MCF 10A (cell line): ENCODE results near the gene AP2S1. TPM values are rescaled to one million over a fixed set of nuclear protein-coding genes. Genes with fewer than 3 reads are reported as not detected.
"Not testable (repeated sequence)": the region's sequence is repeated elsewhere in the genome, so short reads cannot be mapped to it uniquely, and the experiment has no call there.

Source experiments
- BruUV-seq: library from RNA; stranded (reverse); fragments of 400-500 nt; replicated peaks from 2 replicates; lab custom pipeline; 2021; lab: Mats Ljungman, UMichigan
- CTCF ChIA-PET: fragments of 300-600 bp; sonication (Branson Sonifier 250); formaldehyde crosslinking; extraction: SDS; loops from one replicate; lab custom pipeline; 2021; ENCODE audit warnings: antibody characterized with exemption, inconsistent platforms; lab: Yijun Ruan, JAX
- POLR2A ChIA-PET: fragments of 300-600, 350-650 bp; sonication (Branson Sonifier 250); formaldehyde crosslinking; extraction: SDS; loops from one replicate; lab custom pipeline; 2020; ENCODE audit warnings: antibody characterized with exemption, inconsistent platforms; lab: Yijun Ruan, JAX
- DNase-seq: peaks from one replicate; pipeline ENCODE4 v3.0.0-alpha.2; 2018; ENCODE audit not compliant: unreplicated experiment
- H3K27ac Mint-ChIP-seq: one replicate; pipeline ENCODE4 v1.8.0; 2022; ENCODE audit warnings: mild to moderate bottlenecking, low read depth, mixed read lengths; ENCODE audit not compliant: unreplicated experiment
- H3K27me3 Mint-ChIP-seq: one replicate; pipeline ENCODE4 v1.8.0; 2022; ENCODE audit warnings: mixed read lengths; ENCODE audit not compliant: insufficient read depth, unreplicated experiment
- H3K36me3 Mint-ChIP-seq: one replicate; pipeline ENCODE4 v1.8.0; 2022; ENCODE audit warnings: mild to moderate bottlenecking, moderate library complexity, mixed read lengths; ENCODE audit not compliant: insufficient read depth, unreplicated experiment
- H3K4me1 Mint-ChIP-seq: one replicate; pipeline ENCODE4 v1.8.0; 2022; ENCODE audit warnings: mixed read lengths; ENCODE audit not compliant: insufficient read depth, unreplicated experiment
- H3K4me3 Mint-ChIP-seq: one replicate; pipeline ENCODE4 v1.8.0; 2022; ENCODE audit warnings: mild to moderate bottlenecking, moderate library complexity, mixed read lengths; ENCODE audit not compliant: unreplicated experiment
- H3K9me3 Mint-ChIP-seq: one replicate; pipeline ENCODE4 v1.8.0; 2022; ENCODE audit warnings: mixed read lengths; ENCODE audit not compliant: unreplicated experiment
- intact Hi-C: fragments of 100-400 bp; cut with micrococcal nuclease; formaldehyde crosslinking; loops from 2 replicates; pipeline ENCODE4 v1.14.1; 2022
- total RNA-seq: library from RNA; stranded (reverse); gene quantifications from 2 replicates; pipeline ENCODE4 v1.2.3, GENCODE V29; 2022
- TF ChIP-seq, protein P1 (sequence below): fragments of 200-600 bp; IDR thresholded peaks from one replicate; pipeline ENCODE4 v1.8.0; 2022; ENCODE audit warnings: antibody characterized with exemption, mild to moderate bottlenecking; ENCODE audit not compliant: unreplicated experiment

The AP2S1 gene
- total RNA-seq, 1 experiment from 2014 or later: 252 TPM

DNA sequence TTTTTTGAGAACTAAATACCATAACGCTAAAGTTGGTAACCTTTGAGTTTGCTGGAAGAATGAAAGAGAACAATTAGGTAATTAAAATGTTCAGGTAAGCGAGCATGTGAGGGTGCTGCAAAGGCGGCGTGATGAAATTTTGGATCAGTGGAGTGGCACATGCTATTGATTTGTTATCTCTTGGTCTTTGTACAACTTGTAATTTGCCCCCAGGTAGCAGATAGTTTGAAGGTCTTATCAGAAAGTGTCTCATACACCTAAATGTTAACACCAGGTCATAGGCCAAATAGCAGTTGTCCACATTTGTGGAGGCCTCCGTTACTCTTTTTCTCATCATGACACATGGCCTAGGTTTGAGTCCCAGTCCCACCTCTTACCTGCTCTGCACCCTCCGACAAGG is 25.0 kb upstream of the AP2S1 start:
- TF ChIP-seq, protein P1, sequence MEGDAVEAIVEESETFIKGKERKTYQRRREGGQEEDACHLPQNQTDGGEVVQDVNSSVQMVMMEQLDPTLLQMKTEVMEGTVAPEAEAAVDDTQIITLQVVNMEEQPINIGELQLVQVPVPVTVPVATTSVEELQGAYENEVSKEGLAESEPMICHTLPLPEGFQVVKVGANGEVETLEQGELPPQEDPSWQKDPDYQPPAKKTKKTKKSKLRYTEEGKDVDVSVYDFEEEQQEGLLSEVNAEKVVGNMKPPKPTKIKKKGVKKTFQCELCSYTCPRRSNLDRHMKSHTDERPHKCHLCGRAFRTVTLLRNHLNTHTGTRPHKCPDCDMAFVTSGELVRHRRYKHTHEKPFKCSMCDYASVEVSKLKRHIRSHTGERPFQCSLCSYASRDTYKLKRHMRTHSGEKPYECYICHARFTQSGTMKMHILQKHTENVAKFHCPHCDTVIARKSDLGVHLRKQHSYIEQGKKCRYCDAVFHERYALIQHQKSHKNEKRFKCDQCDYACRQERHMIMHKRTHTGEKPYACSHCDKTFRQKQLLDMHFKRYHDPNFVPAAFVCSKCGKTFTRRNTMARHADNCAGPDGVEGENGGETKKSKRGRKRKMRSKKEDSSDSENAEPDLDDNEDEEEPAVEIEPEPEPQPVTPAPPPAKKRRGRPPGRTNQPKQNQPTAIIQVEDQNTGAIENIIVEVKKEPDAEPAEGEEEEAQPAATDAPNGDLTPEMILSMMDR: no peak
- CTCF ChIA-PET: no interaction called here
- POLR2A ChIA-PET: interaction anchor here (1.0 to 5.5 kb wide), 5 partner anchors 10 to 50 kb away, joined by 3 to 50 read pairs (median 4); partner anchors contain the start of gene ARHGAP35
- peaks cover 11% of the 10 kb centered on the region for H3K4me1 Mint-ChIP-seq
- peak overlapping the region; percentile 23 for H3K4me3 Mint-ChIP-seq
- intact Hi-C loops: no loop called here
- H3K27me3 Mint-ChIP-seq: no peaks in the 10 kb centered on the region
- H3K36me3 Mint-ChIP-seq: peaks cover 22% of the 10 kb centered on the region
- no peaks in the 10 kb centered on the region for H3K9me3 Mint-ChIP-seq
- H3K27ac Mint-ChIP-seq: peak overlapping the region; percentile 84
- no peak for DNase-seq
- BruUV-seq: TSS peak; percentile 21

DNA sequence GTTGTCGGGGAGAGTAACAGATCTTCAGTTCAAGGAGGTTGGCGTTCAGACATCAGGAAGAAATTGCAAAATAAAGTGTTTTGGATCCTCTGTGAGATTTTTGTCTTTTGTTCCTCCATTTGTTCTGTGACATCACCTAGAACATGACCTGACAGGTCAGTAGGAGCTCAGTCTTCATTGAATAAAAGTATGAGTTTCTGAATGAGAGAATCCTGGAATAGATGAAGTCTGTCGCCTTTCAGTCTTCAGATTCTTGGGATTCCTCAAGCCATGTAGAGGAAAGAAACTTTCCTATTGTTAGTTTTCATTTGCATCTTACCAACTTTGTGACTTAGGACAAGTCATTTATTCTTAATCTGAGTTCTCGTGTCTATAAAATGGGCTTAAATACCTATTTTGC is 24.6 kb upstream of the AP2S1 start:
- ChIA-PET CTCF (interaction anchor here (1.2 kb wide), 1 partner anchor 8 kb away, joined by 3 read pairs; no protein-coding TSS in a partner anchor), POLR2A (interaction anchor here (1.0 to 5.5 kb wide), 5 partner anchors 11 to 51 kb away, joined by 3 to 50 read pairs (median 4); partner anchors contain the start of gene ARHGAP35)
- Mint-ChIP-seq H3K4me1 (peaks cover 11% of the 10 kb centered on the region), H3K27me3 (no peaks in the 10 kb centered on the region), H3K27ac (peak overlapping the region; percentile 84), H3K9me3 (no peaks in the 10 kb centered on the region), H3K4me3 (peak overlapping the region; percentile 33), H3K36me3 (peaks cover 22% of the 10 kb centered on the region)
- TF ChIP-seq, protein P1: no peak
- BruUV-seq: no TSS peak
- intact Hi-C loops: no loop called here
- DNase-seq: no peak

DNA sequence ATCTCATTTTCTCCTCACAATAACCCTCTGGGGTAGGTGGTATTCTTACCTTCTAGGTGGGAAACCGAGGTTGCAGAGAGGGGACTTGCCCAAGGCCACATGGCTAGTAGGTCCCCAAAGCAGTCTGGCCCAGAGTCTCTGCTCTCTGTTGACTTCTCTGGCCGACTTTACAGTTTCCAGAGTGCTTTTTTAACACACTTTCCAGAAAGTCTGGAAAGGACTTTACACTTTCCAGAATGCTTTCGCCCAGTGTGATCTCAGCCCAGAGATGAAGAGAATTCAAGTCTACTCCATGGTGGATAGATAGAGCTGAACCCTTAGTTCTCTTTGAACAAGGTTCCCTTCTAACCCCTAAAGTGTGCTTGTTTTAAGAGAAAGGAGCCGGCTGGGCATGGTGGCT is 22.3 kb upstream of the AP2S1 start:
- peak overlapping the region; percentile 73 for H3K27ac Mint-ChIP-seq
- CTCF ChIA-PET: interaction anchor here (1.1 kb wide), 1 partner anchor 118 kb away, joined by 5 read pairs; no protein-coding TSS in a partner anchor
- no peaks in the 10 kb centered on the region for H3K27me3 Mint-ChIP-seq
- no peaks in the 10 kb centered on the region for H3K9me3 Mint-ChIP-seq
- POLR2A ChIA-PET: interaction anchor here (0.7 to 5.5 kb wide), 3 partner anchors 12 to 53 kb away, joined by 3 to 50 read pairs (median 21); partner anchors contain the start of gene ARHGAP35
- DNase-seq: no peak
- H3K36me3 Mint-ChIP-seq: peaks cover 23% of the 10 kb centered on the region
- TF ChIP-seq, protein P1: no peak
- no TSS peak for BruUV-seq
- H3K4me1 Mint-ChIP-seq: peaks cover 21% of the 10 kb centered on the region
- H3K4me3 Mint-ChIP-seq: peak overlapping the region; percentile 16
- intact Hi-C loops: no loop called here

DNA sequence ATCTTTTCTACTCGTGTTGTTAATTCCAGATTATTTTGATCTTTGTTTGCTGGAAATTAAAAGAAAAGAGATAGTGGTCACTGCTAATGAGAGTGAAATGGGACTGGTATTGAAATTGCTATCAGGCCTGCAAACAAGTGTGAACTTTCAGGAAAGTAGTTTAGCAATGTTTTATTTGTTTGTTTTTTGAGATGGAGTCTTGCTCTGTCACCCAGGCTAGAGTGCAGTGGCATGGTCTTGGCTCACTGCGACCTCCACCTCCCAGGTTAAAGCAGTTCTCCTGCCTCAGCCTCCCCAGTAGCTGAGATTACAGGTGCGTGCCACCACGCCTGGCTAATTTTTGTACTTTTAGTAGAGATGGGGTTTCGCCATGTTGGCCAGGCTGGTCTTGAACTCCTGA is 20.5 kb upstream of the AP2S1 start:
- H3K4me3 Mint-ChIP-seq, BruUV-seq, H3K9me3 Mint-ChIP-seq, DNase-seq, H3K27me3 Mint-ChIP-seq, H3K27ac Mint-ChIP-seq, POLR2A ChIA-PET, intact Hi-C loops: not testable (repeated sequence)
- CTCF ChIA-PET: interaction anchor here (0.5 kb wide), 1 partner anchor 68 kb away, joined by 3 read pairs; no protein-coding TSS in a partner anchor
- H3K36me3 Mint-ChIP-seq: peaks cover 23% of the 10 kb centered on the region
- H3K4me1 Mint-ChIP-seq: peaks cover 33% of the 10 kb centered on the region
